ENCODE data around the gene RBM6. TPM values are rescaled to one million over a fixed set of nuclear protein-coding genes. Genes with fewer than 3 reads are reported as not detected.
A peak's percentile ranks its signal among the peaks of the same experiment; 100 is the strongest.

The RBM6 gene
- total and polyA plus RNA-seq, 9 of the 15 experiments (the other 6 are each of a cell fraction or from before 2014, with no cell fraction given): 19.9 to 82.2 (median 57.8) TPM

DNA sequence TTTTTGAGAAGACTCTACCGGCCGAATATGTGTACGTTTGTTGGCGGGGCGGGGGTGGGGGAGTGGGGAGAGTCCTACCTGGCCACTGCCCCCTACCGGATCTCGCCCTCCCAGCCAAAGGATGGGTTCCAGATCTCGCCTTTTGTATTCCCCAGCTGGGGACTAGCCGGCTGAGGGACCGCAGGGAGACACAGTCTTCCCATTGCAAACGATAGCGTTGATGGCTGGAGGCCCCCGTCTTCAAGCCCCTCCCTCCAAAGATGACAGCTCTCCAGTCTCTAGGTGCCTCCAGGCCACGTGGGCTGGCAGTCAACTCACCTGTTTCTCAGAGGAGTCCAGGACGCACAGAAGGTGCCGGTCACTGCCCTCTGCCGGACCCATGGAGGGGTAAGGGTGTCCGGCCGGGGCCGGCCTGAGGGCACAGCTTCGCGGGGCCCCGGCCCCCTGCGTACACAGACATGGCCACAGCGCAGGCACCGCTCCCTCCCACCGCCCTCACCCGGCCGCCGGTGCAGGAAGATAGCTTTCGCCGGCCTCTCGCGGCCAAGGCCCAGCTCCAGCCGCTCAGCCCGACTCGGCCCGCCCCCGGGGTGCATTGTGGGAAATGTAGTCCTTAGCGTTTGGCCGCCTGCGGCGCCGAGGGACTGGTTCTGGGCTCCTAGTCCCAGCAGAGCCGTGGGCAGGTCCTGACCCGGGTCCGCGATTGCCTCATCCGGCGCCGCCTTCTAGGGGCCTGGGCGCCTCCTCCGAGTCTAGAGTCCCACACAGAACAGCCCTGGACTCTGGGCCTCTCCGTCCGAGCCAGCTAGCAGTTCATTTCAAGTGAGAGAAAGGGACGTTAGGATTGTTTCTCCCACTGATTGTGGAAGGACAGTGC, 10.4 kb upstream of the RBM6 start, which contains the start of gene MON1A (continued):
- TF ChIP-seq, protein P1, sequence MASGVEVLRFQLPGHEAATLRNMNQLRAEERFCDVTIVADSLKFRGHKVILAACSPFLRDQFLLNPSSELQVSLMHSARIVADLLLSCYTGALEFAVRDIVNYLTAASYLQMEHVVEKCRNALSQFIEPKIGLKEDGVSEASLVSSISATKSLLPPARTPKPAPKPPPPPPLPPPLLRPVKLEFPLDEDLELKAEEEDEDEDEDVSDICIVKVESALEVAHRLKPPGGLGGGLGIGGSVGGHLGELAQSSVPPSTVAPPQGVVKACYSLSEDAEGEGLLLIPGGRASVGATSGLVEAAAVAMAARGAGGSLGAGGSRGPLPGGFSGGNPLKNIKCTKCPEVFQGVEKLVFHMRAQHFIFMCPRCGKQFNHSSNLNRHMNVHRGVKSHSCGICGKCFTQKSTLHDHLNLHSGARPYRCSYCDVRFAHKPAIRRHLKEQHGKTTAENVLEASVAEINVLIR (CRISPR knock-in tag; IDR thresholded peaks at IDR 0.05): no peak
- TF ChIP-seq, protein P2, sequence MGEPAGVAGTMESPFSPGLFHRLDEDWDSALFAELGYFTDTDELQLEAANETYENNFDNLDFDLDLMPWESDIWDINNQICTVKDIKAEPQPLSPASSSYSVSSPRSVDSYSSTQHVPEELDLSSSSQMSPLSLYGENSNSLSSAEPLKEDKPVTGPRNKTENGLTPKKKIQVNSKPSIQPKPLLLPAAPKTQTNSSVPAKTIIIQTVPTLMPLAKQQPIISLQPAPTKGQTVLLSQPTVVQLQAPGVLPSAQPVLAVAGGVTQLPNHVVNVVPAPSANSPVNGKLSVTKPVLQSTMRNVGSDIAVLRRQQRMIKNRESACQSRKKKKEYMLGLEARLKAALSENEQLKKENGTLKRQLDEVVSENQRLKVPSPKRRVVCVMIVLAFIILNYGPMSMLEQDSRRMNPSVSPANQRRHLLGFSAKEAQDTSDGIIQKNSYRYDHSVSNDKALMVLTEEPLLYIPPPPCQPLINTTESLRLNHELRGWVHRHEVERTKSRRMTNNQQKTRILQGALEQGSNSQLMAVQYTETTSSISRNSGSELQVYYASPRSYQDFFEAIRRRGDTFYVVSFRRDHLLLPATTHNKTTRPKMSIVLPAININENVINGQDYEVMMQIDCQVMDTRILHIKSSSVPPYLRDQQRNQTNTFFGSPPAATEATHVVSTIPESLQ (CRISPR knock-in tag; IDR thresholded peaks at IDR 0.05): no peak
- no peak for TF ChIP-seq SREBF2 (CRISPR knock-in tag; IDR thresholded peaks at IDR 0.05)
- TF ChIP-seq ZNF124 (CRISPR knock-in tag; IDR thresholded peaks at IDR 0.05): no peak
- no peak for TF ChIP-seq PCBP1 (IDR thresholded peaks at IDR 0.05; ENCODE audit: low read depth, low read length, poor library complexity, severe bottlenecking)
- no peak for TF ChIP-seq ETV6 (IDR thresholded peaks at IDR 0.05; ENCODE audit: borderline replicate concordance in 1 of 2, low read depth in 2 of 2, low read length in 1 of 2)
- no peak for TF ChIP-seq ETV6 (CRISPR knock-in tag; IDR thresholded peaks at IDR 0.05; ENCODE audit: borderline replicate concordance)
- TF ChIP-seq MEF2D (tag; conservative IDR thresholded peaks at IDR 0.05; ENCODE audit: low read depth): no peak
- TF ChIP-seq RBM34 (IDR thresholded peaks at IDR 0.05; ENCODE audit: borderline replicate concordance, insufficient read depth, low read length): no peak
- TF ChIP-seq SRSF7 (optimal IDR thresholded peaks at IDR 0.05; ENCODE audit: low read depth, low read length): no peak
- no peak for TF ChIP-seq STAT5A (IDR thresholded peaks at IDR 0.05; ENCODE audit: borderline replicate concordance, low read length)
- TF ChIP-seq COPS2 (conservative IDR thresholded peaks at IDR 0.05): no peak
- TF ChIP-seq, protein P3, sequence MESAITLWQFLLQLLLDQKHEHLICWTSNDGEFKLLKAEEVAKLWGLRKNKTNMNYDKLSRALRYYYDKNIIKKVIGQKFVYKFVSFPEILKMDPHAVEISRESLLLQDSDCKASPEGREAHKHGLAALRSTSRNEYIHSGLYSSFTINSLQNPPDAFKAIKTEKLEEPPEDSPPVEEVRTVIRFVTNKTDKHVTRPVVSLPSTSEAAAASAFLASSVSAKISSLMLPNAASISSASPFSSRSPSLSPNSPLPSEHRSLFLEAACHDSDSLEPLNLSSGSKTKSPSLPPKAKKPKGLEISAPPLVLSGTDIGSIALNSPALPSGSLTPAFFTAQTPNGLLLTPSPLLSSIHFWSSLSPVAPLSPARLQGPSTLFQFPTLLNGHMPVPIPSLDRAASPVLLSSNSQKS (CRISPR knock-in tag; IDR thresholded peaks at IDR 0.05): no peak
- TF ChIP-seq TEAD1 (CRISPR knock-in tag; IDR thresholded peaks at IDR 0.05): 0 out of 4 replicates have a peak, but pooled peaks of 1 of the 2 experiments have one; percentile 40
- TF ChIP-seq TEAD4 (IDR thresholded peaks at IDR 0.05; ENCODE audit: low read length): no peak
- no peak for TF ChIP-seq TEAD4 (CRISPR knock-in tag; IDR thresholded peaks at IDR 0.05; ENCODE audit: borderline replicate concordance)
- no peak for TF ChIP-seq ERF (CRISPR knock-in tag; IDR thresholded peaks at IDR 0.05)
- TF ChIP-seq NCOR1 (IDR thresholded peaks at IDR 0.05): no peak
- TF ChIP-seq, protein P4, sequence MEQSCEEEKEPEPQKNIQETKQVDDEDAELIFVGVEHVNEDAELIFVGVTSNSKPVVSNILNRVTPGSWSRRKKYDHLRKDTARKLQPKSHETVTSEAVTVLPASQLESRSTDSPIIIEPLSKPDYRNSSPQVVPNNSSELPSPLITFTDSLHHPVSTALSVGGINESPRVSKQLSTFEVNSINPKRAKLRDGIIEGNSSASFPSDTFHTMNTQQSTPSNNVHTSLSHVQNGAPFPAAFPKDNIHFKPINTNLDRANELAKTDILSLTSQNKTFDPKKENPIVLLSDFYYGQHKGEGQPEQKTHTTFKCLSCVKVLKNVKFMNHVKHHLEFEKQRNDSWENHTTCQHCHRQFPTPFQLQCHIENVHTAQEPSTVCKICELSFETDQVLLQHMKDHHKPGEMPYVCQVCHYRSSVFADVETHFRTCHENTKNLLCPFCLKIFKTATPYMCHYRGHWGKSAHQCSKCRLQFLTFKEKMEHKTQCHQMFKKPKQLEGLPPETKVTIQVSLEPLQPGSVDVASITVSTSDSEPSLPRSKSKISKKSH (CRISPR knock-in tag; IDR thresholded peaks at IDR 0.05): no peak
- no peak for TF ChIP-seq BHLHE40 (IDR thresholded peaks at IDR 0.05; ENCODE audit: low read length)
- TF ChIP-seq RBM14 (IDR thresholded peaks at IDR 0.05; ENCODE audit: borderline replicate concordance, insufficient read depth, low read depth, low read length): no peak
- TF ChIP-seq SIX5 (IDR thresholded peaks at IDR 0.05; ENCODE audit: borderline replicate concordance in 1 of 2, insufficient read depth in 1 of 2, low read depth in 1 of 2, low read length in 2 of 2): peak; percentile 53 to 63; a peak in 3 of 4 replicates
